ENCODE results near the gene KCNJ8.
"Not testable (repeated sequence)": the region's sequence is repeated elsewhere in the genome, so short reads cannot be mapped to it uniquely, and the experiment has no call there.

The KCNJ8 gene

DNA sequence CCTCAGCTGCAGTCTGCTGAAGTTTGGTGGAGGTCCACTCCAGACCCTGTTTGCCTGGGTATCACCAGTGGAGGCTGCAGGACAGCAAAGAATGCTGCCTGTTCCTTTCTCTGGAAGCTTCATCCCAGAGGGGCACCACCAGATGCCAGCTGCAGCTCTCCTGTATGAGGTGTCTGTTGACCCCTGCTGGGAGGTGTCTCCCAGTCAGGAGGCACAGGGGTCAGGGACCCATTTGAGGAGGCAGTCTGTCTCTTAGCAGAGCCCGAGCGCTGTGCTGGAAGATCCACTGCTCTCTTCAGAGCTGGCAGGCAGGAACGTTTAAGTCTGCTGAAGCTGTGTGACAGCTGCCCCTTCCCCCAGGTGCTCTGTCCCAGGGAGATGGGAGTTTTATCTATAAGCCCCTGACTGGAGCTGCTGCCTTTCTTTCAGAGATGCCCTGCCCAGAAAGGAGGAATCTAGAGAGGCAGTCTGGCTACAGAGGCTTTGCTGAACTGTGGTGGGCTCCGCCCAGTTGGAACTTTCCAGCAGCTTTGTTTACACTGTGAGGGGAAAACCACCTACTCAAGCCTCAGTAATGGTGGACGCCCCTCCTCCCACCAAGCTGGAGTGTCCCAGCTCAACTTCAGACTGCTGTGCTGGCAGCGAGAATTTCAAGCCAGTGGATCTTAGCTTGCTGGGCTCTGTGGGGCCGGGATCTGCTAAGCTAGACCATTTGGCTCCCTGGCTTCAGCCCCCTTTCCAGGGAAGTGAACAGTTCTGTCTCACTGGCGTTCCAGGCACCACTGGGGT, 20.5 kb upstream of the KCNJ8 start:
- H4K8ac ChIP-seq (ENCODE audit: low read depth, low read length); H2AK5ac ChIP-seq (ENCODE audit: low read length); H3K4me2 ChIP-seq (ENCODE audit: low read length); H4K5ac ChIP-seq (ENCODE audit: low read length); H3K27ac ChIP-seq (ENCODE audit: low read depth, low read length); H3K4me1 ChIP-seq (ENCODE audit: control insufficient read depth, low read depth, low read length); H3K18ac ChIP-seq (ENCODE audit: low read length); DNase-seq; H3K56ac ChIP-seq (ENCODE audit: low read length); H2BK15ac ChIP-seq (replicated peaks; ENCODE audit: low read depth); H3K79me2 ChIP-seq (ENCODE audit: control insufficient read depth, insufficient read depth, low read length); H3K4ac ChIP-seq (ENCODE audit: low read depth, low read length); H3K4me3 ChIP-seq (ENCODE audit: low read length); H2BK5ac ChIP-seq (ENCODE audit: low read length); H3K36me3 ChIP-seq (ENCODE audit: control insufficient read depth, insufficient read depth, low read length); H3K79me1 ChIP-seq (ENCODE audit: low read length); H3K23ac ChIP-seq (ENCODE audit: low read length); H3K9ac ChIP-seq (ENCODE audit: low read length); H3K27me3 ChIP-seq (ENCODE audit: insufficient read depth, low read length, poor library complexity); H2BK120ac ChIP-seq (ENCODE audit: low read depth, low read length): not testable (repeated sequence)
- WGBS (ENCODE audit: extremely low coverage, insufficient coverage, low lambda C conversion rate): no CpG with 5 or more reads among the region's 8 CpGs

DNA sequence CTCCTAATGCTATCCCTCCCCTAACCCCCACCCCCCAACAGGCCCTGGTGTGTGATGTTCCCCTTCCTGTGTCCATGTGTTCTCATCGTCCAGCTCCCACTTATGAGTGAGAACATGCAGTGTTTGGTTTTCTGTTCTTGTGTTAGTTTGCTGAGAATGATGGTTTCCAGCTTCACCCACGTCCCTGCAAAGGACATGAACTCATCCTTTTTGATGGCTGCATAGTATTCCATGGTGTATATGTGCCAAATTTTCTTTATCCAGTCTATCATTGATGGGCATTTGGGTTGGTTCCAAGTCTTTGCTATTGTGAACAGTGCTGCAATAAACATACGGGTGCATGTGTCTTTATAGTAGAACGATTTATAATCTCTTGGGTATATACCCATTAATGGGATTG, 15.2 kb upstream of the KCNJ8 start:
- H2BK15ac ChIP-seq (replicated peaks; ENCODE audit: low read depth); DNase-seq; H4K5ac ChIP-seq (ENCODE audit: low read length); H3K18ac ChIP-seq (ENCODE audit: low read length); H3K56ac ChIP-seq (ENCODE audit: low read length); H3K9ac ChIP-seq (ENCODE audit: low read length); H2AK5ac ChIP-seq (ENCODE audit: low read length); H3K4me3 ChIP-seq (ENCODE audit: low read length); H3K27me3 ChIP-seq (ENCODE audit: insufficient read depth, low read length, poor library complexity); H2BK5ac ChIP-seq (ENCODE audit: low read length); H3K23ac ChIP-seq (ENCODE audit: low read length); H4K8ac ChIP-seq (ENCODE audit: low read depth, low read length); H3K79me1 ChIP-seq (ENCODE audit: low read length); H2BK120ac ChIP-seq (ENCODE audit: low read depth, low read length); H3K79me2 ChIP-seq (ENCODE audit: control insufficient read depth, insufficient read depth, low read length); H3K4ac ChIP-seq (ENCODE audit: low read depth, low read length); H3K27ac ChIP-seq (ENCODE audit: low read depth, low read length); H3K36me3 ChIP-seq (ENCODE audit: control insufficient read depth, insufficient read depth, low read length); H3K4me2 ChIP-seq (ENCODE audit: low read length); H3K4me1 ChIP-seq (ENCODE audit: control insufficient read depth, low read depth, low read length): not testable (repeated sequence)
- no CpG with 5 or more reads among the region's 4 CpGs for WGBS (ENCODE audit: extremely low coverage, insufficient coverage, low lambda C conversion rate)

GRCh38 chr12:21788089-21788983, 13.8 kb upstream of the KCNJ8 start:
- WGBS (ENCODE audit: extremely low coverage, insufficient coverage, low lambda C conversion rate): no CpG with 5 or more reads among the region's 7 CpGs
- no peak overlapping the region for H2BK120ac ChIP-seq (ENCODE audit: low read depth, low read length)
- no peak overlapping the region for H3K23ac ChIP-seq (ENCODE audit: low read length)
- H2BK15ac ChIP-seq (replicated peaks; ENCODE audit: low read depth): no peak overlapping the region
- H3K4me1 ChIP-seq (ENCODE audit: control insufficient read depth, low read depth, low read length): no peaks in the 10 kb centered on the region
- DNase-seq: no peak
- H4K5ac ChIP-seq (ENCODE audit: low read length): no peak overlapping the region
- no peak overlapping the region for H4K8ac ChIP-seq (ENCODE audit: low read depth, low read length)
- H3K27ac ChIP-seq (ENCODE audit: low read depth, low read length): no peak overlapping the region
- no peak overlapping the region for H3K4me3 ChIP-seq (ENCODE audit: low read length)
- no peaks in the 10 kb centered on the region for H3K27me3 ChIP-seq (ENCODE audit: insufficient read depth, low read length, poor library complexity)
- H2BK5ac ChIP-seq (ENCODE audit: low read length): no peak overlapping the region
- no peak overlapping the region for H3K18ac ChIP-seq (ENCODE audit: low read length)
- no peaks in the 10 kb centered on the region for H3K36me3 ChIP-seq (ENCODE audit: control insufficient read depth, insufficient read depth, low read length)
- H3K79me2 ChIP-seq (ENCODE audit: control insufficient read depth, insufficient read depth, low read length): no peaks in the 10 kb centered on the region
- H3K79me1 ChIP-seq (ENCODE audit: low read length): no peaks in the 10 kb centered on the region
- H3K4ac ChIP-seq (ENCODE audit: low read depth, low read length): no peak overlapping the region
- H2AK5ac ChIP-seq (ENCODE audit: low read length): no peak overlapping the region
- no peak overlapping the region for H3K9ac ChIP-seq (ENCODE audit: low read length)
- no peak overlapping the region for H3K4me2 ChIP-seq (ENCODE audit: low read length)
- no peak overlapping the region for H3K56ac ChIP-seq (ENCODE audit: low read length)

GRCh38 chr12:21786041-21786531, 11.6 kb upstream of the KCNJ8 start:
- no peak overlapping the region for H4K8ac ChIP-seq (ENCODE audit: low read depth, low read length)
- H2AK5ac ChIP-seq (ENCODE audit: low read length): no peak overlapping the region
- H3K79me2 ChIP-seq (ENCODE audit: control insufficient read depth, insufficient read depth, low read length): no peaks in the 10 kb centered on the region
- no peak overlapping the region for H3K9ac ChIP-seq (ENCODE audit: low read length)
- DNase-seq: no peak
- no peak overlapping the region for H3K4me3 ChIP-seq (ENCODE audit: low read length)
- H3K4me2 ChIP-seq (ENCODE audit: low read length): no peak overlapping the region
- no CpG with 5 or more reads among the region's 3 CpGs for WGBS (ENCODE audit: extremely low coverage, insufficient coverage, low lambda C conversion rate)
- H3K18ac ChIP-seq (ENCODE audit: low read length): no peak overlapping the region
- H3K27ac ChIP-seq (ENCODE audit: low read depth, low read length): no peak overlapping the region
- H3K4ac ChIP-seq (ENCODE audit: low read depth, low read length): no peak overlapping the region
- no peak overlapping the region for H3K23ac ChIP-seq (ENCODE audit: low read length)
- no peaks in the 10 kb centered on the region for H3K27me3 ChIP-seq (ENCODE audit: insufficient read depth, low read length, poor library complexity)
- H2BK5ac ChIP-seq (ENCODE audit: low read length): no peak overlapping the region
- H3K79me1 ChIP-seq (ENCODE audit: low read length): no peaks in the 10 kb centered on the region
- no peaks in the 10 kb centered on the region for H3K4me1 ChIP-seq (ENCODE audit: control insufficient read depth, low read depth, low read length)
- no peak overlapping the region for H2BK15ac ChIP-seq (replicated peaks; ENCODE audit: low read depth)
- H4K5ac ChIP-seq (ENCODE audit: low read length): no peak overlapping the region
- no peaks in the 10 kb centered on the region for H3K36me3 ChIP-seq (ENCODE audit: control insufficient read depth, insufficient read depth, low read length)
- no peak overlapping the region for H2BK120ac ChIP-seq (ENCODE audit: low read depth, low read length)
- H3K56ac ChIP-seq (ENCODE audit: low read length): no peak overlapping the region

DNA sequence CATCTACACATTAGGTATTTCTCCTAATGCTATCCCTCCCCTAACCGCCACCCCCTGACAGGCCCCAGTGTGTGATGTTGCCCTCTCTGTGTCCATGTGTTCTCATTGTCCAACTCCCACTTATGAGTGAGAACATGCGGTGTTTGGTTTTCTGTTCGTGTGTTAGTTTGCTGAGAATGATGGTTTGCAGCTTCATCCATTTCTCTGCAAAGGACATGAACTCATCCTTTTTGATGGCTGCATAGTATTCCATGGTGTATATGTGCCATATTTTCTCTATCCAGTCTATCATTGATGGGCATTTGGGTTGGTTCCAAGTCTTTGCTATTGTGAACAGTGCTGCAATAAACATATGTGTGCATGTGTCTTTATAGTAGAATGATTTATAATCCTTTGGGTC, 8.2 kb upstream of the KCNJ8 start:
- WGBS (ENCODE audit: extremely low coverage, insufficient coverage, low lambda C conversion rate): no CpG with 5 or more reads among the region's 3 CpGs
- not testable (repeated sequence) for H4K5ac ChIP-seq (ENCODE audit: low read length); H2BK15ac ChIP-seq (replicated peaks; ENCODE audit: low read depth); H3K9ac ChIP-seq (ENCODE audit: low read length); H2BK5ac ChIP-seq (ENCODE audit: low read length); H3K4me1 ChIP-seq (ENCODE audit: control insufficient read depth, low read depth, low read length); DNase-seq; H2AK5ac ChIP-seq (ENCODE audit: low read length); H3K27me3 ChIP-seq (ENCODE audit: insufficient read depth, low read length, poor library complexity); H3K4me2 ChIP-seq (ENCODE audit: low read length); H3K4ac ChIP-seq (ENCODE audit: low read depth, low read length); H3K79me2 ChIP-seq (ENCODE audit: control insufficient read depth, insufficient read depth, low read length); H3K23ac ChIP-seq (ENCODE audit: low read length); H3K4me3 ChIP-seq (ENCODE audit: low read length); H2BK120ac ChIP-seq (ENCODE audit: low read depth, low read length); H3K56ac ChIP-seq (ENCODE audit: low read length); H4K8ac ChIP-seq (ENCODE audit: low read depth, low read length); H3K79me1 ChIP-seq (ENCODE audit: low read length); H3K18ac ChIP-seq (ENCODE audit: low read length); H3K36me3 ChIP-seq (ENCODE audit: control insufficient read depth, insufficient read depth, low read length); H3K27ac ChIP-seq (ENCODE audit: low read depth, low read length)

Measured in mesendoderm (in vitro differentiated cells).